Type B pancreatic cell (in vitro differentiated cells): ENCODE results near the gene TPH2. TPM values are rescaled to one million over a fixed set of nuclear protein-coding genes. Genes with fewer than 3 reads are reported as not detected.

Experiments
- DNase-seq: peaks from one replicate; pipeline ENCODE4 v3.0.0; 2021; ENCODE audit warnings: mixed read lengths; ENCODE audit not compliant: unreplicated experiment; ENCODE audit errors: extremely low spot score
- H3K27ac Mint-ChIP-seq: 2 replicates; pipeline ENCODE4 v1.8.0; 2021; ENCODE audit warnings: mild to moderate bottlenecking, mixed read lengths
- H3K27me3 Mint-ChIP-seq: 2 replicates; pipeline ENCODE4 v1.8.0; 2021; ENCODE audit warnings: mixed read lengths
- H3K36me3 Mint-ChIP-seq: 2 replicates; pipeline ENCODE4 v1.8.0; 2021; ENCODE audit warnings: mixed read lengths
- H3K4me1 Mint-ChIP-seq: one replicate; pipeline ENCODE4 v1.8.0; 2021; ENCODE audit warnings: mixed read lengths; ENCODE audit not compliant: unreplicated experiment
- H3K4me3 Mint-ChIP-seq: 2 replicates; pipeline ENCODE4 v1.8.0; 2021; ENCODE audit warnings: mild to moderate bottlenecking, mixed read lengths
- H3K9me3 Mint-ChIP-seq: 2 replicates; pipeline ENCODE4 v1.8.0; 2021; ENCODE audit warnings: mixed read lengths
- total RNA-seq: library from RNA; stranded (reverse); gene quantifications from 2 replicates; pipeline ENCODE4 v1.2.1, GENCODE V29; 2021; ENCODE audit warnings: low replicate concordance
- TF ChIP-seq, protein P1 (sequence below): fragments of 200-600 bp; sonication (generic); conservative IDR thresholded peaks from 2 replicates; pipeline ENCODE4 v1.5.0; 2021; ENCODE audit warnings: antibody characterized with exemption, mild to moderate bottlenecking

Gene TPH2
- total RNA-seq, 1 donor from 2014 or later = not detected

DNA sequence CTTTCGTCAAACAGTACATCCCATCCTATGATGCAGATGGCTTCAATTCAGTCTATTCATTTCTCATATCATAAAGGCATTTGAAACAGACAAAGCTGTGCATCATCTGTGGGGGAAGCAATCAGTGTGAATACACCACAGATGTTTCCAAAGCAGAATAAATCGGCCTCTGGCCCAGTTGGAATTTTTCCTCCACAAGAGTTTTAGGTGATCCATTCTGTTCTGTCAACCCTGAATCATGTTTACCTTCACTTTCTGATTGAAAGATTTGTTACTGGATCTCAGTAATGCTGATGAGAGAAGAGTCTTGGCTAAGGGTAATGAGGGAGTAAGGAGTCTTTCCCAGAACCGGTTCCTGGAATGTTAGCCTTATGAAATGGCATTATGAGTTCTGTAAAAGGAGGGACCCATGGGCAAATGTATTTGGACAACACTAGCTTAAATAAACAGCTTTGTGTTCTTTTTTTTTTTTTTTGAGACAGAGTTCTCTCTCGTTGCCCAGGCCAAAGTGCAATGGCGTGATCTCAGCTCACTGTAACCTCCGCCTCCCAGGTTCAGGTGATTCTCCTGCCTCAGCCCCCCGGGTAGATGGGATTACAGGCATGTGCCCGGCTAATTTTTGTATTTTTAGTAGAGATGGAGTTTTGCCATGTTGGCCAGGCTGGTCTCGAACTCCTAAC lies 62.5 kb downstream of the TPH2 start:
- H3K36me3 Mint-ChIP-seq = no peaks in the 10 kb centered on the region
- peaks cover 14% of the 10 kb centered on the region for H3K27me3 Mint-ChIP-seq
- H3K27ac Mint-ChIP-seq = no peak overlapping the region
- H3K4me3 Mint-ChIP-seq = no peak overlapping the region
- TF ChIP-seq, protein P1, sequence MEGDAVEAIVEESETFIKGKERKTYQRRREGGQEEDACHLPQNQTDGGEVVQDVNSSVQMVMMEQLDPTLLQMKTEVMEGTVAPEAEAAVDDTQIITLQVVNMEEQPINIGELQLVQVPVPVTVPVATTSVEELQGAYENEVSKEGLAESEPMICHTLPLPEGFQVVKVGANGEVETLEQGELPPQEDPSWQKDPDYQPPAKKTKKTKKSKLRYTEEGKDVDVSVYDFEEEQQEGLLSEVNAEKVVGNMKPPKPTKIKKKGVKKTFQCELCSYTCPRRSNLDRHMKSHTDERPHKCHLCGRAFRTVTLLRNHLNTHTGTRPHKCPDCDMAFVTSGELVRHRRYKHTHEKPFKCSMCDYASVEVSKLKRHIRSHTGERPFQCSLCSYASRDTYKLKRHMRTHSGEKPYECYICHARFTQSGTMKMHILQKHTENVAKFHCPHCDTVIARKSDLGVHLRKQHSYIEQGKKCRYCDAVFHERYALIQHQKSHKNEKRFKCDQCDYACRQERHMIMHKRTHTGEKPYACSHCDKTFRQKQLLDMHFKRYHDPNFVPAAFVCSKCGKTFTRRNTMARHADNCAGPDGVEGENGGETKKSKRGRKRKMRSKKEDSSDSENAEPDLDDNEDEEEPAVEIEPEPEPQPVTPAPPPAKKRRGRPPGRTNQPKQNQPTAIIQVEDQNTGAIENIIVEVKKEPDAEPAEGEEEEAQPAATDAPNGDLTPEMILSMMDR = no peak
- H3K4me1 Mint-ChIP-seq = no peaks in the 10 kb centered on the region
- H3K9me3 Mint-ChIP-seq = no peaks in the 10 kb centered on the region
- DNase-seq = no peak

DNA sequence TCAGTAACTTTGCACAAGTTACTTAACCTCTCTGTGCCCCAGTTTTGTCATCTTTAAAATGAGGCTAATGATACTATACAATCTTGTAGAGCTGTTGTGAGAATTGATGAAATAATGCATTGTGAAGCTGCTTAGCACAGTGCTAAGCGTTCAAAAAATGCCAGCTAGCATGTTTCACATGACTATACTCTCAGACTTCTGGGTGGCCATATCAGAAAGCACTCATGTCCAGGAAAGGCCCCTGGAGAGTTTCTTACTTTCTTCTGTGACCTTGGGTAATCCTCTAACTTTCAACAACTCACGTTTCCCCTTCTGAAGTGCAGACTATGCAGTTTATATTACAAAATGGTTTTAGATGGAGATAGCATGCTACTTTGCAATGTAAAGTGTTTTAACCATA lies 68.1 kb downstream of the TPH2 start:
- Mint-ChIP-seq H3K4me1 (no peaks in the 10 kb centered on the region), H3K4me3 (no peak overlapping the region), H3K27me3 (peaks cover 16% of the 10 kb centered on the region), H3K36me3 (no peaks in the 10 kb centered on the region), H3K9me3 (peaks cover under 1% of the 10 kb centered on the region), H3K27ac (no peak overlapping the region)
- TF ChIP-seq, protein P1 = no peak
- no peak for DNase-seq

DNA sequence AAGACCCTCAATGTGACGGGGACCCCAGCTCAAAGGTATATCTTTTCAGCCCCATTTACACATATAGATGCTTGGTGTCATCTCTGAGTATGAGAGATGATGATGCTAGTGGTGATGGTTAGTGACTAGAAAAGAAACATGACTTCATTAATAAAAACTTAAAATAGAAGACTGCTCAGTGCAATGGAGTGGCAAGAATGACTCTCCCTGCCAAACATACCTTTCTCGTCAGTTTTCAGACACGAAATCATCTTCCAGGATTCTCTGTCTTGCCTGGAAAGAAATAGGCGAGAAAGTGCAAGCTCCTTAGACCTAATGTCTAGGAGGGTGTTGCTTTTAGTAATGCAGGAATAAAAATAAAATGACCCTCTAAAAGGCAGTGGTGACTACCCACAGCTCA lies 71.7 kb downstream of the TPH2 start:
- TF ChIP-seq, protein P1 = no peak
- peaks cover 16% of the 10 kb centered on the region for H3K27me3 Mint-ChIP-seq
- H3K4me1 Mint-ChIP-seq = no peaks in the 10 kb centered on the region
- H3K27ac Mint-ChIP-seq = no peak overlapping the region
- H3K4me3 Mint-ChIP-seq = no peak overlapping the region
- H3K9me3 Mint-ChIP-seq = peaks cover 4% of the 10 kb centered on the region
- no peak for DNase-seq
- no peaks in the 10 kb centered on the region for H3K36me3 Mint-ChIP-seq

DNA sequence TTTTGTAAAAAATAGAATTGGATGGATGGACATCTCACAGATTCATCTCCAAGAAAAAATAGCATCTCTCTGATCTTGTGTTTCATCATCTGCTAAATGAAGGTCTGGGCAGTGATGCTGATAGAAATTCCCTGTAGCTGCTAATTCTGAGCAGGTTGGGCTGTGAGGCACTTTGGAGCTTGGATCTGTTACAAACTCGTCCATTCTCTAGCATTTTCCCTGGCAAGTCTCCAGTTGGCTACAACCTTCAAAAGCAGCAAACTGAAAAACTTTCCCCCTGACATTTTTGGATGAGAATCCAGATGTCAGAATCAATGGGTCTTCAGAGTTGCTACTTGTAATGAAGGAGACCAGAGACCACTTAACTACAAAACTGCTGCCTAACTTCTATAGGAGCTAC lies 72.7 kb downstream of the TPH2 start:
- DNase-seq = no peak
- TF ChIP-seq, protein P1 = no peak
- Mint-ChIP-seq H3K27me3 (peaks cover 7% of the 10 kb centered on the region), H3K27ac (no peak overlapping the region), H3K36me3 (no peaks in the 10 kb centered on the region), H3K4me1 (no peaks in the 10 kb centered on the region), H3K9me3 (peaks cover 4% of the 10 kb centered on the region), H3K4me3 (no peak overlapping the region)

DNA sequence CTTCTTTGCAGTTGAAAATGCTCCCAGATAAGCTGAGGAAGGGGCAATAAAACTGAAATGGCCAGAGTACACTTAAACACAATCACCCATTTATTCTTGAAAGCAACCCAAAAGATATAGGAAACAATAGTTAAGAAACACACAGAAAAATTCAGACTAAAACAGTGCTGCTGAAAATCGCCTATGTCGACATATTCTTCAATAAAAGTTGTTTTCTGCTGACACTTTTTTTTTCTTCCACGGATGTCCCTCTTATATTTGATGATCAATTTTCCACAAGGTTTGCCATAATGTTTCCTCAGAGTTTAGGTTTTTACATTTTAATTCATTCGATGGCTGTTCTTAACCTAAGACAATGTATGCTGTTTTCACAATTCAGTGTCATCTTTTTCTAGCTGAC lies 74.2 kb downstream of the TPH2 start:
- no peaks in the 10 kb centered on the region for H3K4me1 Mint-ChIP-seq
- no peak overlapping the region for H3K27ac Mint-ChIP-seq
- no peaks in the 10 kb centered on the region for H3K36me3 Mint-ChIP-seq
- peaks cover 7% of the 10 kb centered on the region for H3K27me3 Mint-ChIP-seq
- TF ChIP-seq, protein P1 = no peak
- no peak for DNase-seq
- H3K9me3 Mint-ChIP-seq = peaks cover 4% of the 10 kb centered on the region
- no peak overlapping the region for H3K4me3 Mint-ChIP-seq

DNA sequence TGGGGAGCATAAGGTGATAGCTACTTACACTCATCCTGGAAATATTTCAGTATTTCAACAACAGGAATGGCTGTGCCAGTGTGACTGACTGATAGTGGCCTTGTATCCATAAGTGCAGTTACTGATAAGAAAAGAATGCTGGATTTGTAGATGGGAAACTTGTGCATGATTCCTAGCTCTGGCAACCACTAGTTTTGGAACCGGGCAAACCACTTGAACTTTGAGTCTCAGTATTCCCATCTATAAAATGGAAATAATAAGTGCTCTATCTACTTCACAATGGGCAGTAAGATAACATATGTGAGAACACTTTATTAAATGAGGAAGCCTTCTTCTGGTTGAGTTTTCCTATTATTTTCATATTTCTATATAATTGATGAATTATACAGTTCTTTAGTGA lies 77.2 kb downstream of the TPH2 start:
- TF ChIP-seq, protein P1 = no peak
- Mint-ChIP-seq H3K9me3 (peaks cover 4% of the 10 kb centered on the region), H3K27ac (no peak overlapping the region), H3K4me1 (no peaks in the 10 kb centered on the region), H3K36me3 (no peaks in the 10 kb centered on the region), H3K4me3 (no peak overlapping the region), H3K27me3 (peaks cover 21% of the 10 kb centered on the region)
- no peak for DNase-seq
